Gastroesophageal sphincter (tissue), 4 donors: ENCODE results near the gene PDLIM5. TPM values are rescaled to one million over a fixed set of nuclear protein-coding genes. Genes with fewer than 3 reads are reported as not detected.

Source experiments
- ATAC-seq: fragments of 150-250 bp; one replicate; pipeline ENCODE4 v1.9.1; 2016; ENCODE audit warnings: mild to moderate bottlenecking, moderate library complexity
- H3K27ac ChIP-seq, 4 donors: fragments of 200-600 bp; sonication (generic) in 3 of 4; 1 replicate in 3 of 4; 2 replicates in 1 of 4; pipeline ENCODE4 v1.5.1; 2016 to 2019
- H3K27me3 ChIP-seq: fragments of 200-600 bp; sonication (generic); one replicate; pipeline ENCODE4 v1.5.1; 2019
- H3K36me3 ChIP-seq, 2 donors: fragments of 200-600 bp; sonication (generic); one replicate each; pipeline ENCODE4 v1.5.1; 2019; ENCODE audit warnings: control low read depth in 1 of 2
- H3K4me1 ChIP-seq, 3 donors: fragments of 200-600 bp; sonication (generic); 1 replicate in 2 of 3; 2 replicates in 1 of 3; pipeline ENCODE4 v1.5.1; 2016 to 2019; ENCODE audit warnings: control low read depth in 2 of 3
- H3K4me3 ChIP-seq, 2 donors: fragments of 200-600 bp; sonication (generic); one replicate each; pipeline ENCODE4 v1.5.1; 2019; ENCODE audit warnings: mild to moderate bottlenecking in 1 of 2, moderate library complexity in 1 of 2
- H3K9me3 ChIP-seq, 3 donors: fragments of 200-600 bp; sonication (generic); one replicate each; pipeline ENCODE4 v1.5.1; 2017 to 2019; ENCODE audit warnings: control low read depth in 2 of 3
- CTCF ChIP-seq, 4 experiments: fragments of 200-600 bp in 2 of 4; fragments of 450-650 bp in 2 of 4; sonication (generic) in 1 of 4; IDR thresholded peaks; one replicate each; pipeline ENCODE4 v1.5.1; 2017 to 2019; ENCODE audit warnings: antibody characterized with exemption in 4 of 4, mild to moderate bottlenecking in 2 of 4, moderate library complexity in 2 of 4
- EP300 ChIP-seq: sonication (generic); formaldehyde crosslinking; IDR thresholded peaks from one replicate; pipeline ENCODE4 v1.6.1; 2017; ENCODE audit warnings: antibody characterized with exemption, mild to moderate bottlenecking
- POLR2A ChIP-seq, 2 donors: fragments of 450-650 bp; IDR thresholded peaks; one replicate each; pipeline ENCODE4 v1.6.1; 2017; ENCODE audit warnings: antibody characterized with exemption in 2 of 2, mild to moderate bottlenecking in 2 of 2, moderate library complexity in 1 of 2
- POLR2AphosphoS5 ChIP-seq: sonication (generic); formaldehyde crosslinking; IDR thresholded peaks from one replicate; pipeline ENCODE4 v1.6.1; 2017; ENCODE audit warnings: antibody characterized with exemption
- WGBS, 2 donors: methylation state at CpG; one replicate each; pipeline ENCODE4 v1.1.5; 2018; ENCODE audit warnings: low coverage in 1 of 2; 5-methylcytosine and 5-hydroxymethylcytosine counted together
- total RNA-seq, 4 donors: library from RNA; depleted of rRNA; stranded (reverse); fragments of >200 nt; gene quantifications; one replicate each; pipeline ENCODE4 v1.1.0, GENCODE V29; 2016

The PDLIM5 gene
- total RNA-seq, 4 donors from 2014 or later = 100 to 223 (median 175) TPM

GRCh38 chr4:94525993-94526728 lies 74.4 kb downstream of the PDLIM5 start:
- Histone ChIP-seq H3K27ac (peak overlapping the region; percentile 16 to 71 (median 55)), H3K36me3 (no peaks in the 10 kb centered on the region), H3K4me1 (peaks cover 3 to 93% (median 23%) of the 10 kb centered on the region in 3 donors), H3K4me3 (no peak overlapping the region), H3K9me3 (no peaks in the 10 kb centered on the region), H3K27me3 (no peaks in the 10 kb centered on the region)
- 15 to 25% methylated on average over 3 of the region's 3 CpGs for WGBS, 2 donors
- ATAC-seq = no peak
- TF ChIP-seq POLR2A (IDR thresholded peaks at IDR 0.05) = no peak
- TF ChIP-seq EP300 = no peak
- TF ChIP-seq POLR2AphosphoS5 = no peak
- no peak for TF ChIP-seq CTCF (IDR thresholded peaks at IDR 0.05)

GRCh38 chr4:94527556-94528233 lies 76.0 kb downstream of the PDLIM5 start:
- ATAC-seq = no peak
- Histone ChIP-seq H3K27ac (peak overlapping the region in 2 of 4 donors; percentile 0 to 2), H3K4me1 (peaks cover 0 to 91% (median 20%) of the 10 kb centered on the region in 3 donors), H3K27me3 (no peaks in the 10 kb centered on the region), H3K4me3 (no peak overlapping the region), H3K36me3 (no peaks in the 10 kb centered on the region), H3K9me3 (no peaks in the 10 kb centered on the region)
- WGBS, 2 donors = 82 to 90% methylated on average over 3 of the region's 3 CpGs
- TF ChIP-seq POLR2AphosphoS5 (no peak), CTCF (IDR thresholded peaks at IDR 0.05) (no peak), EP300 (no peak), POLR2A (IDR thresholded peaks at IDR 0.05) (no peak)

GRCh38 chr4:94528792-94529451 lies 77.2 kb downstream of the PDLIM5 start:
- Histone ChIP-seq H3K4me3 (no peak overlapping the region), H3K27me3 (no peaks in the 10 kb centered on the region), H3K4me1 (peaks cover 5 to 89% (median 17%) of the 10 kb centered on the region in 3 donors), H3K9me3 (no peaks in the 10 kb centered on the region), H3K27ac (no peak overlapping the region), H3K36me3 (no peaks in the 10 kb centered on the region)
- no peak for ATAC-seq
- WGBS, 2 donors = 87 to 93% methylated on average over 7 to 8 of the region's 8 CpGs
- TF ChIP-seq CTCF (IDR thresholded peaks at IDR 0.05) (no peak), EP300 (no peak), POLR2A (IDR thresholded peaks at IDR 0.05) (no peak), POLR2AphosphoS5 (no peak)

DNA sequence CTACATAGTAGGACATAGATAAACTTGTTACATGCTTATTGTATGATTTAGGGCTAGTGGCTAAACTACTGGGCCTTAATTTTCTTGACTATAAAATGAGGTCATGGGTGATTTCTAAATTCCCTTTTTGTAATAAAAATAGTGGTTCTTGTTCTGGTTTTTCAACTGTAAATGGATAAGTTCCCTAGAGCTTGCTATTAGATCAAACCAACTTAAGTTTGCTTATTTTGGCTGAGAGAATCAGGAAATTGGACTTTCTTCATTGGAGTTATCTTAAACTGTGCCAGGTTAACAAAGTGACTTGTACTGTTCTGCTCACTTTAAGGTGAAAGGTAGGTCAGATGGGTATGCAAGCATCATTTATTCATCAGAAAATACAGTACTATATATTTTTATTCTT lies 78.3 kb downstream of the PDLIM5 start:
- no peak for ATAC-seq

GRCh38 chr4:94531991-94532789 lies 80.4 kb downstream of the PDLIM5 start:
- Histone ChIP-seq H3K4me3 (no peak overlapping the region), H3K36me3 (no peaks in the 10 kb centered on the region), H3K27me3 (no peaks in the 10 kb centered on the region), H3K9me3 (no peaks in the 10 kb centered on the region), H3K27ac (no peak overlapping the region), H3K4me1 (peaks cover 15 to 88% (median 24%) of the 10 kb centered on the region in 3 donors)
- WGBS, 2 donors = 83 to 87% methylated on average over 6 to 8 of the region's 9 CpGs
- no peak for TF ChIP-seq POLR2AphosphoS5
- TF ChIP-seq EP300 = no peak
- TF ChIP-seq CTCF (IDR thresholded peaks at IDR 0.05) = no peak
- no peak for TF ChIP-seq POLR2A (IDR thresholded peaks at IDR 0.05)
- no peak for ATAC-seq

More for the DNA sequence above, 78.3 kb downstream of the PDLIM5 start:
- Histone ChIP-seq H3K27ac (no peak overlapping the region), H3K36me3 (no peaks in the 10 kb centered on the region), H3K4me1 (peaks cover 10 to 87% (median 16%) of the 10 kb centered on the region in 3 donors), H3K9me3 (no peaks in the 10 kb centered on the region), H3K27me3 (no peaks in the 10 kb centered on the region), H3K4me3 (no peak overlapping the region)
- TF ChIP-seq POLR2A (IDR thresholded peaks at IDR 0.05) (no peak), EP300 (no peak)
